GM10266 (cell line): ENCODE data around the gene PRR14L.
"Not testable (repeated sequence)": the region's sequence is repeated elsewhere in the genome, so short reads cannot be mapped to it uniquely, and the experiment has no call there.

Experiments used
- DNase-seq: peaks from one replicate; pipeline ENCODE4 v3.0.0; 2012; ENCODE audit errors: extremely low spot score
- TF ChIP-seq, protein P1 (sequence below): IDR thresholded peaks from 2 replicates; pipeline ENCODE4 v1.5.1; 2012; ENCODE audit warnings: mild to moderate bottlenecking, low read depth; ENCODE audit not compliant: control insufficient read depth, insufficient read depth; ENCODE audit errors: missing control alignments

PRR14L gene

GRCh38 chr22:31750365-31751284 lies 693 bp upstream of the PRR14L start:
- DNase-seq = no peak

GRCh38 chr22:31748490-31748889 lies 1.4 kb downstream of the PRR14L start:
- DNase-seq = no peak
- TF ChIP-seq, protein P1, sequence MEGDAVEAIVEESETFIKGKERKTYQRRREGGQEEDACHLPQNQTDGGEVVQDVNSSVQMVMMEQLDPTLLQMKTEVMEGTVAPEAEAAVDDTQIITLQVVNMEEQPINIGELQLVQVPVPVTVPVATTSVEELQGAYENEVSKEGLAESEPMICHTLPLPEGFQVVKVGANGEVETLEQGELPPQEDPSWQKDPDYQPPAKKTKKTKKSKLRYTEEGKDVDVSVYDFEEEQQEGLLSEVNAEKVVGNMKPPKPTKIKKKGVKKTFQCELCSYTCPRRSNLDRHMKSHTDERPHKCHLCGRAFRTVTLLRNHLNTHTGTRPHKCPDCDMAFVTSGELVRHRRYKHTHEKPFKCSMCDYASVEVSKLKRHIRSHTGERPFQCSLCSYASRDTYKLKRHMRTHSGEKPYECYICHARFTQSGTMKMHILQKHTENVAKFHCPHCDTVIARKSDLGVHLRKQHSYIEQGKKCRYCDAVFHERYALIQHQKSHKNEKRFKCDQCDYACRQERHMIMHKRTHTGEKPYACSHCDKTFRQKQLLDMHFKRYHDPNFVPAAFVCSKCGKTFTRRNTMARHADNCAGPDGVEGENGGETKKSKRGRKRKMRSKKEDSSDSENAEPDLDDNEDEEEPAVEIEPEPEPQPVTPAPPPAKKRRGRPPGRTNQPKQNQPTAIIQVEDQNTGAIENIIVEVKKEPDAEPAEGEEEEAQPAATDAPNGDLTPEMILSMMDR = no peak

More at GRCh38 chr22:31750365-31751284, 693 bp upstream of the PRR14L start:
- TF ChIP-seq, protein P1 = no peak

- TF ChIP-seq, protein P1 = no peak
- no peak for DNase-seq
These were observed 2.5 kb downstream of the PRR14L start for GRCh38 chr22:31747441-31747840.

DNA sequence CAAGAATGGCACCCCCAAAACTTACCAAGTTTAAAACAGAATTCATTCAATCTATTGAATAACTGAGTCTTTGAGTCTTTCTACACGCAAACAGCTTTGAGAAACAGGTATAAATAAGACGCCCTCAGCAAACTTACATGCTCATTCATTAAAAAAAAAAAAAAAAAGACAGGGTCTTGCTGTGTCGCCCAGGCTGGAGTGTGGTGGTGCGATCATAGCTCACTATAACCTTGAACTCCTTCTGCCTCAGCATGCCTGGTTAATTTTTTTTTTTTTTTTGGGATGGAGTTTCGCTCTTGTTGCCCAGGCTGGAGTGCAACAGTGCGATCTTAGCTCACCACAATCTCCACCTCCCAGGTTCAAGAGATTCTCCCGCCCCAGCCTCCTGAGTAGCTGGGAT lies 6.1 kb downstream of the PRR14L start:
- TF ChIP-seq, protein P1 = no peak
- DNase-seq = no peak

- TF ChIP-seq, protein P1 = no peak
- DNase-seq = no peak
These were observed 7.2 kb downstream of the PRR14L start for GRCh38 chr22:31742682-31743081.

- TF ChIP-seq, protein P1 = no peak
- no peak for DNase-seq
These were observed 7.8 kb downstream of the PRR14L start for GRCh38 chr22:31742115-31742514.

- DNase-seq = not testable (repeated sequence)
These were observed 9.6 kb downstream of the PRR14L start for GRCh38 chr22:31740314-31740713.

DNA sequence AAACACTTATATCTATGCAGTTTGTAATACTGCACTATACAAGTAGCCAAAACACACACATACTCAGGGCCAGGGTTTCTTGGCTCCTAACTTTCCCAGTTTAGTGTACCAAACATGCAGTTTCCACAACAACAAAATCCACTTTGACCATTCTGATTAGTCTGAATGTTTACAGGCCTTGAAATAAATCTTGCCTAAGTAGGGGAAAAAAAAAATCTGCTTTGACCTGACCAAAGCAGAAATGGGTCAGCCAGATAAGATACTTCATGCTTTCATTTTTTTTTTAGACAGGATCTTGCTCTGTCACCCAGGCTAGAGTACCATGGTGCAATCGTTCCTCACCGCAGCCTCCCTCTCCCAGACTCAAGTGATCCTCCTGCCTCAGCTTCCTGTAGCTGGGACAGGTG lies 10.1 kb downstream of the PRR14L start:
- TF ChIP-seq, protein P1 = no peak

More for the DNA sequence above, 10.1 kb downstream of the PRR14L start:
- no peak for DNase-seq
